HG02970 (cell line): ENCODE results near the gene SKAP2.
A peak's percentile ranks its signal among the peaks of the same experiment; 100 is the strongest.

Experiments used
- ATAC-seq: cut with Tn5 transposase; IDR thresholded peaks from one replicate; pipeline ENCODE4 v1.9.1; 2021; ENCODE audit warnings: mild to moderate bottlenecking, moderate library complexity, moderate number of reproducible peaks; ENCODE audit not compliant: unreplicated experiment, low FRiP score

Gene SKAP2

GRCh38 chr7:26698806-26699205 lies 165.6 kb downstream of the SKAP2 start:
- no peak for ATAC-seq

GRCh38 chr7:26698194-26698593 lies 166.2 kb downstream of the SKAP2 start:
- no peak for ATAC-seq

GRCh38 chr7:26696978-26697377 lies 167.4 kb downstream of the SKAP2 start:
- ATAC-seq: no peak

GRCh38 chr7:26696161-26696560 lies 168.2 kb downstream of the SKAP2 start:
- ATAC-seq: no peak

- no peak for ATAC-seq
Measured at GRCh38 chr7:26694713-26695112, 169.7 kb downstream of the SKAP2 start.

GRCh38 chr7:26694141-26694540 lies 170.2 kb downstream of the SKAP2 start:
- no peak for ATAC-seq

- ATAC-seq: no peak
Measured at GRCh38 chr7:26691886-26692285, 172.5 kb downstream of the SKAP2 start.

GRCh38 chr7:26691406-26691805 lies 173.0 kb downstream of the SKAP2 start:
- ATAC-seq: no peak

- no peak for ATAC-seq
Measured at GRCh38 chr7:26690135-26690805, 174.1 kb downstream of the SKAP2 start.

- ATAC-seq: peak; percentile 61
Measured at GRCh38 chr7:26688936-26689506, 175.4 kb downstream of the SKAP2 start.

- no peak for ATAC-seq
Measured at GRCh38 chr7:26688388-26688787, 176.0 kb downstream of the SKAP2 start.

- no peak for ATAC-seq
Measured at GRCh38 chr7:26687032-26687431, 177.4 kb downstream of the SKAP2 start.

GRCh38 chr7:26686448-26686981 lies 177.9 kb downstream of the SKAP2 start:
- no peak for ATAC-seq

- ATAC-seq: no peak
Measured at GRCh38 chr7:26685606-26686005, 178.8 kb downstream of the SKAP2 start.

GRCh38 chr7:26684447-26684846 lies 179.9 kb downstream of the SKAP2 start:
- no peak for ATAC-seq

- no peak for ATAC-seq
Measured at GRCh38 chr7:26683277-26683676, 181.1 kb downstream of the SKAP2 start.

- no peak for ATAC-seq
Measured at GRCh38 chr7:26681819-26682418, 182.5 kb downstream of the SKAP2 start.

- no peak for ATAC-seq
Measured at GRCh38 chr7:26680587-26680986, 183.8 kb downstream of the SKAP2 start.

GRCh38 chr7:26675143-26675887 lies 189.1 kb downstream of the SKAP2 start:
- no peak for ATAC-seq

GRCh38 chr7:26673858-26674257 lies 190.5 kb downstream of the SKAP2 start:
- ATAC-seq: no peak

GRCh38 chr7:26673271-26673670 lies 191.1 kb downstream of the SKAP2 start:
- ATAC-seq: no peak
